ENCODE data around the gene FBLN1.

FBLN1 gene

DNA sequence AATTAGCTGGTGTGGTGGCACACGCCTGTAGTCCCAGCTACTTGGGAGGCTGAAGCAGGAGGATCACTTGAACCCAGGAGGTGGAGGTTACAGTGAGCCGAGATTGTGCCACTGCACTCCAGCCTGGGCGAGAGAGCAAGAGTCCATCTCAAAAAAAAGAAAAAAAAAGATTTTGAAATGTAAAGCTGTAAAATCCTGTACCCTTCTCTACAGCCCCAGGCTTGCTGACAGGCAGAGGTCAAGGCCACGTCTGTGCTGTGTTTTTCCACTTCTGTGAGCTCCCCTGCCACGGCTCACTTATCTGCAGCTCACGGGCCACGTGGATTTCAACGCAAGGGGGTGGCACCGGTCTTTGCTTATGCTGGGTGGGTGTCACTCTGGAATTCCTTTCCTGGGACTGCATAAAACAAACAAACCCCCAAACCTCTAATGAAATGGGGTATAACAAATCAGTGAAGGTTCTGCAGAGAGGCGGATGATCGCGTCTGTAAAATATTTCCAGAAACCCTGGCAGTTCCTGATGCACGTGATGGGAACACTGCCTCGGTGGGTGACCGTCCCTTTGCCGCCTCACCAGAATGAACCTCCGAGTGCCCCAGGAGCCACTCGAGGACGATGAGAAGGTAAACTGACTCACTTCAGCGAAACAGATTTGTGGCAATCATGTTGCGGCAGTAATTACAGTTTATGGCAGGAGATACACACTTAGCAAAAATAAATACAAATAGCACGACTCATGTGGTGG, 125.0 kb downstream of the FBLN1 start:
- TF ChIP-seq, protein P1, sequence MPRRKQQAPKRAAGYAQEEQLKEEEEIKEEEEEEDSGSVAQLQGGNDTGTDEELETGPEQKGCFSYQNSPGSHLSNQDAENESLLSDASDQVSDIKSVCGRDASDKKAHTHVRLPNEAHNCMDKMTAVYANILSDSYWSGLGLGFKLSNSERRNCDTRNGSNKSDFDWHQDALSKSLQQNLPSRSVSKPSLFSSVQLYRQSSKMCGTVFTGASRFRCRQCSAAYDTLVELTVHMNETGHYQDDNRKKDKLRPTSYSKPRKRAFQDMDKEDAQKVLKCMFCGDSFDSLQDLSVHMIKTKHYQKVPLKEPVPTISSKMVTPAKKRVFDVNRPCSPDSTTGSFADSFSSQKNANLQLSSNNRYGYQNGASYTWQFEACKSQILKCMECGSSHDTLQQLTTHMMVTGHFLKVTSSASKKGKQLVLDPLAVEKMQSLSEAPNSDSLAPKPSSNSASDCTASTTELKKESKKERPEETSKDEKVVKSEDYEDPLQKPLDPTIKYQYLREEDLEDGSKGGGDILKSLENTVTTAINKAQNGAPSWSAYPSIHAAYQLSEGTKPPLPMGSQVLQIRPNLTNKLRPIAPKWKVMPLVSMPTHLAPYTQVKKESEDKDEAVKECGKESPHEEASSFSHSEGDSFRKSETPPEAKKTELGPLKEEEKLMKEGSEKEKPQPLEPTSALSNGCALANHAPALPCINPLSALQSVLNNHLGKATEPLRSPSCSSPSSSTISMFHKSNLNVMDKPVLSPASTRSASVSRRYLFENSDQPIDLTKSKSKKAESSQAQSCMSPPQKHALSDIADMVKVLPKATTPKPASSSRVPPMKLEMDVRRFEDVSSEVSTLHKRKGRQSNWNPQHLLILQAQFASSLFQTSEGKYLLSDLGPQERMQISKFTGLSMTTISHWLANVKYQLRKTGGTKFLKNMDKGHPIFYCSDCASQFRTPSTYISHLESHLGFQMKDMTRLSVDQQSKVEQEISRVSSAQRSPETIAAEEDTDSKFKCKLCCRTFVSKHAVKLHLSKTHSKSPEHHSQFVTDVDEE (CRISPR knock-in tag; IDR thresholded peaks at IDR 0.05): no peak
- TF ChIP-seq ZNF8 (CRISPR knock-in tag; IDR thresholded peaks at IDR 0.05) (no peak), GLIS3 (CRISPR knock-in tag; IDR thresholded peaks at IDR 0.05) (no peak), ZNF70 (CRISPR knock-in tag; IDR thresholded peaks at IDR 0.05) (no peak), ZC3H10 (CRISPR knock-in tag; IDR thresholded peaks at IDR 0.05) (no peak)
- TF ChIP-seq, protein P2, sequence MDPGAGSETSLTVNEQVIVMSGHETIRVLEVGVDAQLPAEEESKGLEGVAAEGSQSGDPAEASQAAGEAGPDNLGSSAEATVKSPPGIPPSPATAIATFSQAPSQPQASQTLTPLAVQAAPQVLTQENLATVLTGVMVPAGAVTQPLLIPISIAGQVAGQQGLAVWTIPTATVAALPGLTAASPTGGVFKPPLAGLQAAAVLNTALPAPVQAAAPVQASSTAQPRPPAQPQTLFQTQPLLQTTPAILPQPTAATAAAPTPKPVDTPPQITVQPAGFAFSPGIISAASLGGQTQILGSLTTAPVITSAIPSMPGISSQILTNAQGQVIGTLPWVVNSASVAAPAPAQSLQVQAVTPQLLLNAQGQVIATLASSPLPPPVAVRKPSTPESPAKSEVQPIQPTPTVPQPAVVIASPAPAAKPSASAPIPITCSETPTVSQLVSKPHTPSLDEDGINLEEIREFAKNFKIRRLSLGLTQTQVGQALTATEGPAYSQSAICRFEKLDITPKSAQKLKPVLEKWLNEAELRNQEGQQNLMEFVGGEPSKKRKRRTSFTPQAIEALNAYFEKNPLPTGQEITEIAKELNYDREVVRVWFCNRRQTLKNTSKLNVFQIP (CRISPR knock-in tag; IDR thresholded peaks at IDR 0.05; ENCODE audit: borderline replicate concordance, low read depth): no peak
- TF ChIP-seq, protein P3, sequence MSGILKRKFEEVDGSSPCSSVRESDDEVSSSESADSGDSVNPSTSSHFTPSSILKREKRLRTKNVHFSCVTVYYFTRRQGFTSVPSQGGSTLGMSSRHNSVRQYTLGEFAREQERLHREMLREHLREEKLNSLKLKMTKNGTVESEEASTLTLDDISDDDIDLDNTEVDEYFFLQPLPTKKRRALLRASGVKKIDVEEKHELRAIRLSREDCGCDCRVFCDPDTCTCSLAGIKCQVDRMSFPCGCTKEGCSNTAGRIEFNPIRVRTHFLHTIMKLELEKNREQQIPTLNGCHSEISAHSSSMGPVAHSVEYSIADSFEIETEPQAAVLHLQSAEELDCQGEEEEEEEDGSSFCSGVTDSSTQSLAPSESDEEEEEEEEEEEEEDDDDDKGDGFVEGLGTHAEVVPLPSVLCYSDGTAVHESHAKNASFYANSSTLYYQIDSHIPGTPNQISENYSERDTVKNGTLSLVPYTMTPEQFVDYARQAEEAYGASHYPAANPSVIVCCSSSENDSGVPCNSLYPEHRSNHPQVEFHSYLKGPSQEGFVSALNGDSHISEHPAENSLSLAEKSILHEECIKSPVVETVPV (CRISPR knock-in tag; IDR thresholded peaks at IDR 0.05): no peak
- no peak for ATAC-seq

DNA sequence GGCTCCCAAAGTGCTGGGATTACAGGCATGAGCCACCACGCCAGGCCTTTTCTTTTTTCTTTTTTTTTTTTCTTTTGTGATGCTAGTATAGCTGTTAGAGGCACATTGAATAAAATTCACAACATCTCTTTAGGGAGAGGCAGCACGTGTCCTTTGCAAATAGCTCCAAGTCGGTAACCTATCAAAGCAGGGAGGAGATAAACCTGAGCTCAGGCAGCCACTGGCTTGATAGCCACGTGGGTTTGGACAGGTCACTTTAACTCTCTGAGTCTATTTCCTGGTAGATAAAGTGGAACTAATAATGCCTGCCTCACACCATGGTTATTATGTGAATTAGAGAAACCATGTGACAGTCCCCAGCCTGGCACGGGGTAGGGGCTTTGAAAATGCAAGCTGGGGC, 125.8 kb downstream of the FBLN1 start:
- TF ChIP-seq ZFP3 (CRISPR knock-in tag; IDR thresholded peaks at IDR 0.05): no peak

DNA sequence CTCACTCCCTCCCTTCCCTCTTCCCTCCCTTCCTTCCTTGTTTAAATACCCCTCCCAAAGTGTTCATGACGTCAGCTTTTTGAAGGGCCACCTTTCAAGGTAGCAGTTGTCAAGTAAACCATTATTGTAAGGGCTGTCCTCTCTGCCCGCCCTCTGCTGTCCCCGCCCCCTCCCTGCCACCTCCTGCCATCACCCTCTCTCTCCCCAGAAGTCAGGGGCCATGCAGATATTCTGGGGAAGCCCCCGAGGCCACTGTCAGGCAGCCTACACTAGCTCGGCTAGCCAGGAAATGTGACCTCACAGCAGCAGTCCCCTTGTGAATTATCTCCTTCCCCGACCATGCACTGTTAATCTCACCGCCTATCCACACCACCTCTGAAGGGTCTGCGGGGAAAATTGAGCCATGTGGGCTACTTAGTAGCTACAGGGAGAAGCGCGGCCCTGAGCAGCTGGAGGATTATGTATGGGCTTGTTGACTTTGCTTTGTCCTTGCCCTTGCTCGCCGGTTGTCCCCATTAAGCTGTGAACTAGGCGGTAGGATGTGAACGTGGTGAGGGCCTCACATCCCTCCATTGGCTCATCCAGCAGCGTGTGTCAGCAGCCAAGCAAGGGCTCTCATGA, 126.9 kb downstream of the FBLN1 start:
- TF ChIP-seq PPARA (CRISPR knock-in tag; IDR thresholded peaks at IDR 0.05; ENCODE audit: borderline replicate concordance) (no peak), ZC3H10 (CRISPR knock-in tag; IDR thresholded peaks at IDR 0.05) (no peak), ARNTL (CRISPR knock-in tag; IDR thresholded peaks at IDR 0.05; ENCODE audit: borderline replicate concordance, low read depth) (no peak), SNAI2 (CRISPR knock-in tag; IDR thresholded peaks at IDR 0.05) (no peak), RARB (CRISPR knock-in tag; IDR thresholded peaks at IDR 0.05) (no peak), ZFP30 (CRISPR knock-in tag; IDR thresholded peaks at IDR 0.05) (no peak), ZNF8 (CRISPR knock-in tag; IDR thresholded peaks at IDR 0.05) (no peak), ESRRG (CRISPR knock-in tag; IDR thresholded peaks at IDR 0.05) (no peak), ZNF70 (CRISPR knock-in tag; IDR thresholded peaks at IDR 0.05) (no peak)
- TF ChIP-seq, protein P4, sequence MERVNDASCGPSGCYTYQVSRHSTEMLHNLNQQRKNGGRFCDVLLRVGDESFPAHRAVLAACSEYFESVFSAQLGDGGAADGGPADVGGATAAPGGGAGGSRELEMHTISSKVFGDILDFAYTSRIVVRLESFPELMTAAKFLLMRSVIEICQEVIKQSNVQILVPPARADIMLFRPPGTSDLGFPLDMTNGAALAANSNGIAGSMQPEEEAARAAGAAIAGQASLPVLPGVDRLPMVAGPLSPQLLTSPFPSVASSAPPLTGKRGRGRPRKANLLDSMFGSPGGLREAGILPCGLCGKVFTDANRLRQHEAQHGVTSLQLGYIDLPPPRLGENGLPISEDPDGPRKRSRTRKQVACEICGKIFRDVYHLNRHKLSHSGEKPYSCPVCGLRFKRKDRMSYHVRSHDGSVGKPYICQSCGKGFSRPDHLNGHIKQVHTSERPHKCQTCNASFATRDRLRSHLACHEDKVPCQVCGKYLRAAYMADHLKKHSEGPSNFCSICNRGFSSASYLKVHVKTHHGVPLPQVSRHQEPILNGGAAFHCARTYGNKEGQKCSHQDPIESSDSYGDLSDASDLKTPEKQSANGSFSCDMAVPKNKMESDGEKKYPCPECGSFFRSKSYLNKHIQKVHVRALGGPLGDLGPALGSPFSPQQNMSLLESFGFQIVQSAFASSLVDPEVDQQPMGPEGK (CRISPR knock-in tag; IDR thresholded peaks at IDR 0.05; ENCODE audit: borderline replicate concordance): no peak
- TF ChIP-seq, protein P1 (CRISPR knock-in tag; IDR thresholded peaks at IDR 0.05): no peak
- TF ChIP-seq, protein P3 (CRISPR knock-in tag; IDR thresholded peaks at IDR 0.05): no peak
- ATAC-seq: no peak; the same call in 2 of the 3 replicates

More for the DNA sequence above, 125.8 kb downstream of the FBLN1 start:
- no peak for ATAC-seq
